ENCODE data around the gene EPX.

Gene EPX

GRCh38 chr17:58170622-58171021 is 21.9 kb upstream of the EPX start:
- no peak overlapping the region for H3K27ac ChIP-seq
- CTCF ChIA-PET = interaction anchor here (0.6 to 0.8 kb wide), 4 partner anchors 49 to 331 kb away, joined by 3 to 6 read pairs (median 4); no protein-coding TSS in a partner anchor
- POLR2A ChIA-PET (ENCODE audit: low non-redundant PET) = no interaction called here
- no peak for DNase-seq (ENCODE audit: low spot score)
- TF ChIP-seq CTCF (conservative IDR thresholded peaks at IDR 0.05; ENCODE audit: low read depth) = no peak

- ChIA-PET POLR2A (ENCODE audit: low non-redundant PET) (no interaction called here), CTCF (interaction anchor here (0.6 to 0.8 kb wide), 5 partner anchors 11 to 167 kb away, joined by 3 to 8 read pairs (median 3); no protein-coding TSS in a partner anchor)
- H3K27ac ChIP-seq = no peak overlapping the region
- peak; percentile 48 for DNase-seq (ENCODE audit: low spot score)
- TF ChIP-seq CTCF (conservative IDR thresholded peaks at IDR 0.05; ENCODE audit: low read depth) = peak; percentile 60
Observed at GRCh38 chr17:58172369-58173071, 20.0 kb upstream of the EPX start.

GRCh38 chr17:58174871-58175270 is 17.7 kb upstream of the EPX start:
- DNase-seq (ENCODE audit: low spot score) = no peak
- CTCF ChIA-PET = no interaction called here
- POLR2A ChIA-PET (ENCODE audit: low non-redundant PET) = no interaction called here
- H3K27ac ChIP-seq = no peak overlapping the region
- TF ChIP-seq CTCF (conservative IDR thresholded peaks at IDR 0.05; ENCODE audit: low read depth) = no peak

GRCh38 chr17:58176200-58176599 is 16.3 kb upstream of the EPX start:
- no peak overlapping the region for H3K27ac ChIP-seq
- ChIA-PET POLR2A (ENCODE audit: low non-redundant PET) (no interaction called here), CTCF (no interaction called here)
- TF ChIP-seq CTCF (conservative IDR thresholded peaks at IDR 0.05; ENCODE audit: low read depth) = no peak
- no peak for DNase-seq (ENCODE audit: low spot score)

GRCh38 chr17:58181796-58182195 is 10.7 kb upstream of the EPX start:
- TF ChIP-seq CTCF (conservative IDR thresholded peaks at IDR 0.05; ENCODE audit: low read depth) = no peak
- no peak overlapping the region for H3K27ac ChIP-seq
- DNase-seq (ENCODE audit: low spot score) = no peak
- ChIA-PET POLR2A (ENCODE audit: low non-redundant PET) (no interaction called here), CTCF (interaction anchor here (0.7 to 1.1 kb wide), 2 partner anchors 9 to 47 kb away, joined by 3 read pairs; no protein-coding TSS in a partner anchor)

GRCh38 chr17:58183514-58183913 is 9.0 kb upstream of the EPX start:
- no peak for TF ChIP-seq CTCF (conservative IDR thresholded peaks at IDR 0.05; ENCODE audit: low read depth)
- ChIA-PET POLR2A (ENCODE audit: low non-redundant PET) (no interaction called here), CTCF (interaction anchor here (0.7 to 1.2 kb wide), 2 partner anchors 11 to 176 kb away, joined by 3 read pairs; no protein-coding TSS in a partner anchor)
- peak overlapping the region; percentile 74 for H3K27ac ChIP-seq
- DNase-seq (ENCODE audit: low spot score) = no peak
